ENCODE measurements around the gene MRPL20. TPM values are rescaled to one million over a fixed set of nuclear protein-coding genes. Genes with fewer than 3 reads are reported as not detected.

The MRPL20 gene
- total and polyA plus RNA-seq, 9 of the 15 experiments (the other 6 are each of a cell fraction or from before 2014, with no cell fraction given) = 180 to 671 (median 229) TPM

DNA sequence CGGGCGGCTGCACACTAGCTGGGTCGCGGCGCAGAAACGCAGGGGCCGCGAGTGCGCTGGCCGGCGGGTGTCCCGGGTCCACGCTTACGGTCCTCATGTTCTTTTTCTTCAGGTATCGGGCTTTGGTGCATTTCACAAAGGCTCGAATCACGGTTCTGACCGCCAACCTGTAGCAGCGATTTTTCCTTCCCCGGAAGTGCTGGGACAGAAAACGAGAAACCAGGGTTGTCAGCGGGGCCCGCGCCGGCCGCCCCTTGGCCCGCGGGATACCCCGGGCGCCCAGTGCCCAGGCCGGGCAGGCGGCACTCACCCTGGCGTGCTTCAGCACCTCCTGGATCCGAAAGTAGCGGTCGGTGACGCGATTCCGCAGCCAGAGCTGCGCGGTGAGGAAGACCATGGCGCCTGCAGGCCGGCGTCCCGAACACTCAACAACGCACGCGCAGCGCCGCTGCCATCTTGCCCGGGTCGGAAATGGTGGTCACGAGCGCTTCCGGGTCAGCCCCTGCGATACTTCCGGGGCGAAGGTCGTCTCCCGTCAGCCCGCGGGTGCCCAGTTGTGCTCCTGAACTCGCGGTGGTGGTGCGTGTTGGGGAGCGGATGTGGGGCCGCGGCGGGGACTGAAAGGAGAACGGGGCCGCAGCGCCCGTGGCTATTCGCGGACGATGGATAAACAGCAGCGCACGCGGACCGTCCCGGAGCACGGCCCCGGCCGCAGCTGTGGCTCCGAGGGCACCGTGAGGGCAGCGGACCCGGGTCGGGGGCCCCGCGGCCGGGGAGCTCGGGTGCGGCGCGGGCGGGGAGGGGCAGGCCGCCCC lies at the start of gene MRPL20 (continued):
- no peak for TF ChIP-seq MBD1 (CRISPR knock-in tag; IDR thresholded peaks at IDR 0.05)
- TF ChIP-seq XRCC3 (IDR thresholded peaks at IDR 0.05) = no peak
- peak; percentile 78 for TF ChIP-seq ZNF263 (CRISPR knock-in tag; IDR thresholded peaks at IDR 0.05; ENCODE audit: borderline replicate concordance)
- no peak for TF ChIP-seq RAD51 (IDR thresholded peaks at IDR 0.05; ENCODE audit: borderline replicate concordance, low read depth)
- peak; percentile 98 for TF ChIP-seq PCBP1 (IDR thresholded peaks at IDR 0.05; ENCODE audit: low read depth, low read length, poor library complexity, severe bottlenecking)
- TF ChIP-seq ZNF23 (CRISPR knock-in tag; IDR thresholded peaks at IDR 0.05) = no peak
- TF ChIP-seq C11orf30 (IDR thresholded peaks at IDR 0.05; ENCODE audit: low read depth) = peak; percentile 99
- TF ChIP-seq ZNF274 (IDR thresholded peaks at IDR 0.05; ENCODE audit: borderline replicate concordance, low read depth, low read length) = no peak
- no peak for TF ChIP-seq IRF2 (CRISPR knock-in tag; IDR thresholded peaks at IDR 0.05)
- 0 out of 2 replicates have a peak, but pooled peaks have one; percentile 23 for TF ChIP-seq ZNF584 (CRISPR knock-in tag; IDR thresholded peaks at IDR 0.05; ENCODE audit: low read depth)
- TF ChIP-seq ZNF253 (CRISPR knock-in tag; conservative IDR thresholded peaks at IDR 0.05) = no peak
- TF ChIP-seq, protein P1, sequence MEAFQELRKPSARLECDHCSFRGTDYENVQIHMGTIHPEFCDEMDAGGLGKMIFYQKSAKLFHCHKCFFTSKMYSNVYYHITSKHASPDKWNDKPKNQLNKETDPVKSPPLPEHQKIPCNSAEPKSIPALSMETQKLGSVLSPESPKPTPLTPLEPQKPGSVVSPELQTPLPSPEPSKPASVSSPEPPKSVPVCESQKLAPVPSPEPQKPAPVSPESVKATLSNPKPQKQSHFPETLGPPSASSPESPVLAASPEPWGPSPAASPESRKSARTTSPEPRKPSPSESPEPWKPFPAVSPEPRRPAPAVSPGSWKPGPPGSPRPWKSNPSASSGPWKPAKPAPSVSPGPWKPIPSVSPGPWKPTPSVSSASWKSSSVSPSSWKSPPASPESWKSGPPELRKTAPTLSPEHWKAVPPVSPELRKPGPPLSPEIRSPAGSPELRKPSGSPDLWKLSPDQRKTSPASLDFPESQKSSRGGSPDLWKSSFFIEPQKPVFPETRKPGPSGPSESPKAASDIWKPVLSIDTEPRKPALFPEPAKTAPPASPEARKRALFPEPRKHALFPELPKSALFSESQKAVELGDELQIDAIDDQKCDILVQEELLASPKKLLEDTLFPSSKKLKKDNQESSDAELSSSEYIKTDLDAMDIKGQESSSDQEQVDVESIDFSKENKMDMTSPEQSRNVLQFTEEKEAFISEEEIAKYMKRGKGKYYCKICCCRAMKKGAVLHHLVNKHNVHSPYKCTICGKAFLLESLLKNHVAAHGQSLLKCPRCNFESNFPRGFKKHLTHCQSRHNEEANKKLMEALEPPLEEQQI (IDR thresholded peaks at IDR 0.05) = 0 out of 2 replicates have a peak, but pooled peaks have one; percentile 20
- no peak for TF ChIP-seq ZNF217 (CRISPR knock-in tag; IDR thresholded peaks at IDR 0.05)
- peak; percentile 68; the same call in 1 of the 2 replicates for TF ChIP-seq ILF3 (IDR thresholded peaks at IDR 0.05; ENCODE audit: borderline replicate concordance)
- TF ChIP-seq LARP7 (IDR thresholded peaks at IDR 0.05) = no peak
- TF ChIP-seq ZNF551 (CRISPR knock-in tag; IDR thresholded peaks at IDR 0.05) = no peak
- peak in 1 of 2 experiments; percentile 45; a peak in 1 of 4 replicates for TF ChIP-seq ETV6 (IDR thresholded peaks at IDR 0.05; ENCODE audit: borderline replicate concordance in 1 of 2, low read depth in 2 of 2, low read length in 1 of 2)
- no peak for TF ChIP-seq ETV6 (CRISPR knock-in tag; IDR thresholded peaks at IDR 0.05; ENCODE audit: borderline replicate concordance)
- TF ChIP-seq ZNF79 (CRISPR knock-in tag; IDR thresholded peaks at IDR 0.05; ENCODE audit: low read depth) = no peak
- peak; percentile 92 for TF ChIP-seq AFF4 (CRISPR knock-in tag; IDR thresholded peaks at IDR 0.05)
